Measurements from ENCODE around the gene RAB9B. TPM values are rescaled to one million over a fixed set of nuclear protein-coding genes. Genes with fewer than 3 reads are reported as not detected.

Gene RAB9B
- total and polyA plus RNA-seq, 2 experiments from 2014 or later, result 2.2 to 3.6 TPM

DNA sequence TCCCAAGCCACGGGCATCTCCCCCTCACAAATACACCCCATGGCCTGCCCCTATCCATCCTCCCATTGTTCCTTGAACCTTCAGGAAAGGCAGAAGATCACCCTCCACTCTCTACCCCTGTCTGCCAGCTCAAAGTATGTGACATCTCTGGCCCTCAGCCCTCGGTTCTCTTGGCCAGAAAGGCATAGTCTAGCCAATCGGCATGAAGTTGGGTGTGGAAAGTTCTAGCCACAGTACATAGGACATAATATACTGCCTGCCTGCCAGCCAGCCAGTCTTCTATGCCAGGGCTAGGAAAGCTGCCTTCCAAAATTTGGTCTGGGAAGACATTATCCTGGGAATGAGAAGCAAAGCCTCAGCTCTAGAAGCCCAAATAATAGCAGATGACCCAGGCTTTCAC lies 58.6 kb downstream of the RAB9B start:
- H3K4me3 ChIP-seq, result no peak overlapping the region
- H3K36me3 ChIP-seq (replicated peaks; ENCODE audit: insufficient read depth, low read depth), result no peaks in the 10 kb centered on the region
- H2AFZ ChIP-seq, result no peak overlapping the region
- H3K9me3 ChIP-seq (ENCODE audit: low read depth), result no peaks in the 10 kb centered on the region
- WGBS (ENCODE audit: low lambda C conversion rate, missing lambda C conversion rate), result 82% methylated on average over 3 of the region's 3 CpGs
- H3K79me2 ChIP-seq, result no peaks in the 10 kb centered on the region
- no peak for DNase-seq (ENCODE audit: low spot score)
- H3K4me2 ChIP-seq, result no peak overlapping the region
- H3K27me3 ChIP-seq, result peaks cover 12% of the 10 kb centered on the region
- H3K4me1 ChIP-seq (ENCODE audit: insufficient read depth), result no peaks in the 10 kb centered on the region
- no peak overlapping the region for H3K27ac ChIP-seq
- H3K9me2 ChIP-seq (replicated peaks; ENCODE audit: insufficient read depth), result no peaks in the 10 kb centered on the region
- TF ChIP-seq, protein P1, sequence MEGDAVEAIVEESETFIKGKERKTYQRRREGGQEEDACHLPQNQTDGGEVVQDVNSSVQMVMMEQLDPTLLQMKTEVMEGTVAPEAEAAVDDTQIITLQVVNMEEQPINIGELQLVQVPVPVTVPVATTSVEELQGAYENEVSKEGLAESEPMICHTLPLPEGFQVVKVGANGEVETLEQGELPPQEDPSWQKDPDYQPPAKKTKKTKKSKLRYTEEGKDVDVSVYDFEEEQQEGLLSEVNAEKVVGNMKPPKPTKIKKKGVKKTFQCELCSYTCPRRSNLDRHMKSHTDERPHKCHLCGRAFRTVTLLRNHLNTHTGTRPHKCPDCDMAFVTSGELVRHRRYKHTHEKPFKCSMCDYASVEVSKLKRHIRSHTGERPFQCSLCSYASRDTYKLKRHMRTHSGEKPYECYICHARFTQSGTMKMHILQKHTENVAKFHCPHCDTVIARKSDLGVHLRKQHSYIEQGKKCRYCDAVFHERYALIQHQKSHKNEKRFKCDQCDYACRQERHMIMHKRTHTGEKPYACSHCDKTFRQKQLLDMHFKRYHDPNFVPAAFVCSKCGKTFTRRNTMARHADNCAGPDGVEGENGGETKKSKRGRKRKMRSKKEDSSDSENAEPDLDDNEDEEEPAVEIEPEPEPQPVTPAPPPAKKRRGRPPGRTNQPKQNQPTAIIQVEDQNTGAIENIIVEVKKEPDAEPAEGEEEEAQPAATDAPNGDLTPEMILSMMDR (IDR thresholded peaks at IDR 0.05; ENCODE audit: poor library complexity), result no peak
- no peak for TF ChIP-seq EZH2 (IDR thresholded peaks at IDR 0.05; ENCODE audit: borderline replicate concordance)
- TF ChIP-seq EZH2phosphoT487 (IDR thresholded peaks at IDR 0.05; ENCODE audit: low read depth, severe bottlenecking, unreplicated experiment), result no peak
- no peaks in the 10 kb centered on the region for H4K20me1 ChIP-seq (ENCODE audit: insufficient read depth, poor library complexity, severe bottlenecking)

Small RNA genes within 50 kb of the gene (small RNA-seq; reads per million reads assigned to genes)
- gene RNA5SP511, result not detected

Other genes starting within 250 kb of the RAB9B start
- 84.2 and 94.4 TPM in 2 replicates for gene TCEAL4, start 246.7 kb downstream of the RAB9B start, total RNA-seq
- 171 and 213 TPM in 2 replicates for gene TCEAL4, start 246.7 kb downstream of the RAB9B start, polyA plus RNA-seq
- gene TCEAL3, start 224.3 kb downstream of the RAB9B start, total RNA-seq, result 28.6 and 28.7 TPM in 2 replicates
- gene TCEAL3, start 224.3 kb downstream of the RAB9B start, polyA plus RNA-seq, result 91.7 and 117 TPM in 2 replicates
- 109 and 113 TPM in 2 replicates for gene TCEAL1, start 203.3 kb downstream of the RAB9B start, total RNA-seq
- 89.2 and 116 TPM in 2 replicates for gene TCEAL1, start 203.3 kb downstream of the RAB9B start, polyA plus RNA-seq
- gene MORF4L2, start 145.6 kb downstream of the RAB9B start, total RNA-seq, result 1,160 and 1,364 TPM in 2 replicates
- gene MORF4L2, start 145.6 kb downstream of the RAB9B start, polyA plus RNA-seq, result 772 and 829 TPM in 2 replicates
- gene TMEM31, start 121.3 kb downstream of the RAB9B start, total RNA-seq, result 0.28 TPM in 1 of 2 replicates, not detected in the other
- 0.89 and 1.1 TPM in 2 replicates for gene TMEM31, start 121.3 kb downstream of the RAB9B start, polyA plus RNA-seq
- gene PLP1, start 55.4 kb downstream of the RAB9B start, total RNA-seq, result 1.5 and 1.8 TPM in 2 replicates
- 0.80 and 1.1 TPM in 2 replicates for gene PLP1, start 55.4 kb downstream of the RAB9B start, polyA plus RNA-seq
- gene TMSB15B, start 130.4 kb upstream of the RAB9B start, total RNA-seq, result 6.6 and 6.8 TPM in 2 replicates
- 14.3 and 18.2 TPM in 2 replicates for gene TMSB15B, start 130.4 kb upstream of the RAB9B start, polyA plus RNA-seq
- not detected in 2 replicates for gene H2BW1, start 181.5 kb upstream of the RAB9B start, total RNA-seq
- not detected in 2 replicates for gene H2BW1, start 181.5 kb upstream of the RAB9B start, polyA plus RNA-seq
- gene H2BW2, start 207.7 kb upstream of the RAB9B start, total RNA-seq, result not detected in 2 replicates
- not detected in 2 replicates for gene H2BW2, start 207.7 kb upstream of the RAB9B start, polyA plus RNA-seq
- gene TMSB15C, start 244.0 kb upstream of the RAB9B start, total RNA-seq, result 4.6 and 7.5 TPM in 2 replicates
- 0.95 and 1.5 TPM in 2 replicates for gene TMSB15C, start 244.0 kb upstream of the RAB9B start, polyA plus RNA-seq

All from hepatocyte (in vitro differentiated cells).